22Rv1 (cell line): Measurements from ENCODE around the gene MARCKSL1.

ENCODE experiments used
- H3K27ac ChIP-seq: fragments of 450-650 bp; 2 replicates; pipeline ENCODE4 v1.5.1; 2017
- CTCF ChIP-seq: fragments of 450-650 bp; IDR thresholded peaks from 2 replicates; pipeline ENCODE4 v1.5.1; 2017; ENCODE audit warnings: mild to moderate bottlenecking
- ZFX ChIP-seq: fragments of 450-650 bp; IDR thresholded peaks from 2 replicates; pipeline ENCODE4 v1.6.1; 2017; ENCODE audit warnings: antibody characterized with exemption, borderline replicate concordance

Gene MARCKSL1

DNA sequence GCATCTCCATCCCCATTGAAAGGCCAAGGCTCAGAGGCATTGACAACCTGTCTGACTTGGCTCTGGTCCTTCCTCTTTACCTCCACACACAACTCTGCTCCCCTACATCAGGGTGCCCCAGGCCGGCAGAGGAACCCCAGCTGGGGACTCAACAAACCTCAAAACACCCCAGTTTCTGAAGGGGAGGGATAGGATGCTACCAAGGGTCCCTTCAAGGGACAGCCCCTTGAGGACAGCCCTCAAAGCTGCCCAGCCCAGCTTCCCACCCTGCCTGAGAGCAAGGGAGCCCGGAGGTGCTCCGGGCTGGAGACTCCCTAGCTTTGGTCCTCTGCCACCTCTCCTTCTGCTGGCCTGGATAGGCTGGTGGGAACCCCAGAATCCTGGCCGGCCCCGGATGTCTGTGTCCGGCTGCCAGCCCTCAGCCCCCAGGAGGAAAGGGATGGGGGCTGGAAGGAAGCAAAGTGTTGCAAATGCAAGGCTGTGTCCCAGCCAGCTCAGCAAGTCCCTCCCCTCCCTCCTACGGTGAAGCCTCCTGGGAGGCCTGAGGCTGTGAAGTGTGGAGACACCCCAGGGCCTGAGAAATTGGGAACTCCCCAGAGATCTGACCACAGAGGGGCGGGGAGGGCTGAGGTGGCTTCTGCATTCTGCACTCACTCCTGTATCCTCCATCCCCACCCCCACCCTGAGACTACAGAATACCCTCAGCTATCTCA is 1.1 kb upstream of the MARCKSL1 start:
- TF ChIP-seq CTCF (no peak), ZFX (no peak)
- H3K27ac ChIP-seq, result no peak overlapping the region

GRCh38 chr1:32336591-32336932 is 529 bp upstream of the MARCKSL1 start:
- TF ChIP-seq CTCF (no peak), ZFX (no peak)
- H3K27ac ChIP-seq, result no peak overlapping the region

DNA sequence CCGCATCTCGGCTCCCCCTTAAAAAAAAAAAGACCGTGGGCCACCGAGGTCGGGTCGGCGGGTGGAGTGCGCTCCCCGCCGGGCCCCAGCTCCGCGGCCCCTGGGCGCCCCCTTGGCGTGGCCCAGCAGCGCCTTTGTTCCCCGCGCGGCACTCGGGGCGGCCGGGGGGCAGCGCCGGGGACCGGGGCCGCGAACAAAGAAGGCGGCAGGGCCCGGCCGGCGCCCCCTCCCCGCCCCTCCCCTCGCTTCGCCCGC is 571 bp downstream of the MARCKSL1 start:
- H3K27ac ChIP-seq, result peak overlapping the region; percentile 89
- TF ChIP-seq ZFX (no peak), CTCF (no peak; the same call in 1 of the 2 replicates)

DNA sequence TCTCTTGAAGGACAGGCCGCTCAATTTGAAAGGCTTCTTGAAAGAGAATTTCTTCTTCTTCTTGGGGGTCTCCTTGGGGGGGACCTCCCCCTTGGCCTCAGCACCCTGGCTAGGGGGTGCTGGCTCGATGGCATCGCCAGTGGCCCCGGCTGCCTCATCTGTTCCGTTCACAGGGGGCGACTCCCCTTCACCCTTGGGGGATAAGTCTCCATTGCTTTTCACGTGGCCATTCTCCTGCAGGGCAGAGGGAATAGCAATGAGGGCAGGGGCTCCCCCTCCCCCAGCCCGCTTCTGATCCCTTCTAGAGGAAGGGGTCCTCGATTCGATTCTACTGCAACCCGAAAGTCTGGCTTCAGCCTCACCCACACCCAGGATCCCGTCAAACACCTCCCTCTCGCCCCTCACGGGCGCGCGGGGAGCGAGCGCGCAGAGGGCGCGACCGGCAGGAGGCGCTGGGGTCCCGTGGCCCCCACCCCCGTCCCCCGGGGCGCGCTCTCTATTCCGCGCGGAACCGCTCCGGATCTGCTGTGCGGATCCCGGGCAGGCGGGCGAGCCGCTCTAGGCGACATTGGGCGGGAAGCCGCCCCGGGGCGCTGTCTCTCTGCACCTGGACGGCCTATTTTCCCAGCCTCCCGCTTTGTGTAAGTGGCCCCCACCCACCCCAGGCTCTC is 1.0 kb downstream of the MARCKSL1 start:
- peak overlapping the region; percentile 89 for H3K27ac ChIP-seq
- TF ChIP-seq CTCF (peak; percentile 71), ZFX (no peak)

- H3K27ac ChIP-seq, result peak overlapping the region; percentile 89
- TF ChIP-seq ZFX, result no peak
- TF ChIP-seq CTCF, result no peak
Measured at GRCh38 chr1:32334274-32334861, 1.7 kb downstream of the MARCKSL1 start.

- no peak for TF ChIP-seq ZFX
- TF ChIP-seq CTCF, result no peak
- H3K27ac ChIP-seq, result peak overlapping the region; percentile 89
Measured at GRCh38 chr1:32333251-32333963, 2.6 kb downstream of the MARCKSL1 start.
